OCI-LY1 (cell line): Measurements from ENCODE around the gene VWA5B1.

Source experiments
- H2AFZ ChIP-seq: fragments of 200-600 bp; sonication (generic), shearing (Covaris generic); 2 replicates; pipeline ENCODE4 v1.6.0; 2014; ENCODE audit warnings: antibody characterized with exemption, mild to moderate bottlenecking, low read length
- H3F3A ChIP-seq: fragments of 200-600 bp; sonication (generic), shearing (Covaris generic); 2 replicates; pipeline ENCODE4 v1.6.0; 2014; ENCODE audit warnings: mild to moderate bottlenecking, antibody characterized with exemption, low read length, moderate library complexity; ENCODE audit not compliant: insufficient read depth
- H3K27ac ChIP-seq: fragments of 200-600 bp; sonication (generic); 2 replicates; pipeline ENCODE4 v1.5.1; 2014; ENCODE audit warnings: low read length, mixed run types, mild to moderate bottlenecking, low read depth; ENCODE audit not compliant: poor library complexity, severe bottlenecking
- H3K27me3 ChIP-seq: fragments of 200-600 bp; sonication (generic); 2 replicates; pipeline ENCODE4 v1.6.0; 2014; ENCODE audit warnings: antibody characterized with exemption, mild to moderate bottlenecking, low read length, moderate library complexity; ENCODE audit not compliant: insufficient read depth
- H3K36me3 ChIP-seq: fragments of 200-600 bp; sonication (generic); 2 replicates; pipeline ENCODE4 v1.6.1; 2014; ENCODE audit warnings: mild to moderate bottlenecking, antibody characterized with exemption, low read length, moderate library complexity, mixed read lengths; ENCODE audit not compliant: insufficient read depth
- H3K4me1 ChIP-seq: fragments of 200-600 bp; sonication (generic); 2 replicates; pipeline ENCODE4 v1.5.1; 2014; ENCODE audit warnings: mild to moderate bottlenecking, low read length, moderate library complexity; ENCODE audit not compliant: insufficient read depth, severe bottlenecking
- H3K4me2 ChIP-seq: fragments of 200-600 bp; sonication (generic), shearing (Covaris generic); 2 replicates; pipeline ENCODE4 v1.6.1; 2014; ENCODE audit warnings: low read length
- H3K4me3 ChIP-seq: fragments of 200-600 bp; sonication (generic); 2 replicates; pipeline ENCODE4 v1.5.1; 2014; ENCODE audit warnings: low read length, low read depth, mild to moderate bottlenecking, mixed read lengths; ENCODE audit not compliant: poor library complexity, severe bottlenecking
- H3K79me2 ChIP-seq: fragments of 200-600 bp; shearing (Covaris generic); 2 replicates; pipeline ENCODE4 v1.6.1; 2016; ENCODE audit warnings: mixed run types, low read length, mixed read lengths; ENCODE audit not compliant: insufficient read depth
- H3K9ac ChIP-seq: fragments of 200-600 bp; sonication (generic), shearing (Covaris generic); 2 replicates; pipeline ENCODE4 v1.6.1; 2014; ENCODE audit warnings: mild to moderate bottlenecking, low read length, mixed read lengths
- H3K9me2 ChIP-seq: fragments of 200-600 bp; sonication (generic), shearing (Covaris generic); 2 replicates; pipeline ENCODE4 v1.6.1; 2014; ENCODE audit warnings: low read depth, mild to moderate bottlenecking, low read length, mixed read lengths
- H3K9me3 ChIP-seq: fragments of 200-600 bp; shearing (Covaris generic); 2 replicates; pipeline ENCODE4 v1.6.1; 2014; ENCODE audit warnings: low read length, mixed read lengths
- H4K20me1 ChIP-seq: fragments of 200-600 bp; sonication (generic), shearing (Covaris generic); 2 replicates; pipeline ENCODE4 v1.6.0; 2016; ENCODE audit warnings: mild to moderate bottlenecking, low read length; ENCODE audit not compliant: insufficient read depth
- CTCF ChIP-seq: fragments of 200-600 bp; sonication (generic), shearing (Covaris generic); IDR thresholded peaks from 2 replicates; pipeline ENCODE4 v1.5.1; 2017; ENCODE audit warnings: mild to moderate bottlenecking, antibody characterized with exemption, low read length, moderate library complexity, mixed read lengths
- EZH2 ChIP-seq: fragments of 200-600 bp; sonication (generic), shearing (Covaris generic); IDR thresholded peaks from 2 replicates; pipeline ENCODE4 v1.8.0; 2017; ENCODE audit warnings: borderline replicate concordance, mixed run types, mild to moderate bottlenecking, antibody characterized with exemption, low read length, moderate library complexity, mixed read lengths

VWA5B1 gene

DNA sequence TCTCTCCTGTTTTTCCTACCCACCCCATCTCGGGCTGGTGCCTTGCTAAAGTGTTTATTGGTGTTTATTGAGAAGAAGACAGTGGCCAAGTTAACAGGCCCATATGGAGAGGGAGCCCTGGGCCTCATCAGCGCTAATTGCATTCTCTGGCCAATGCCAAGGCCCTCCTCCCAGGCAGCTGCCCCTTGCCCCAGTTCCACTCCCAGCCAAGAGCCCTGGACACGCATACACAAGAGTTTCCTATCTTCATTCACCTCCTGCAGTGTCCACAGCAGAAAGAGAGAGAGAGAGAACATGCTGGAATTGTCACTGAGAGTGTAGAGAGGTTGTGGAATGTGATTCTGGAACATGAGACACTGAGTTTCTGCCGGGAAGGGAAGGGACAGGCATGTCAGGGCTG lies 25.4 kb upstream of the VWA5B1 start:
- Histone ChIP-seq H3K9me2 (no peaks in the 10 kb centered on the region), H3K36me3 (no peaks in the 10 kb centered on the region), H3K4me3 (no peak overlapping the region), H3F3A (no peaks in the 10 kb centered on the region), H3K9ac (no peak overlapping the region), H4K20me1 (no peaks in the 10 kb centered on the region), H3K79me2 (no peaks in the 10 kb centered on the region), H3K27ac (no peak overlapping the region), H3K4me2 (no peak overlapping the region), H3K4me1 (no peaks in the 10 kb centered on the region), H3K27me3 (peaks cover 4% of the 10 kb centered on the region; the same call in 1 of the 2 replicates), H3K9me3 (no peaks in the 10 kb centered on the region), H2AFZ (no peak overlapping the region)
- TF ChIP-seq CTCF (no peak), EZH2 (no peak)

DNA sequence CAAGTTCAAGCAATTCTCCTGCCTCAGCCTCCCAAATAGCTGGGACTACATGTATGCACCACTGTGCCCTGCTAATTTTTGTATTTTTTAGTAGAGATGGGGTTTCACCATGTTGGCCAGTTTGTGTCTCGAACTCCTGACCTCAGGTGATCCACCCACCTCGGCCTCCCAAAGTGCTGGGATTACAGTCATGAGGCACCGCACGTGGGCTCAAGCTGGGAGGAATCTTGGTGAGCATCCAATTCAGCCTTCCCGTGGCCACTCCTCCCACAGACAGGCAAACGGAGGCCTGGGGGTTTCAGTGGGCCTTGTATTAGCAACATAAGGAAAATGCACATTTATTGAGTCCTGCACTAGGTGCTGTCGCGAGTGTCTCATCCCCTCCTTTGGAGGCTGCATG lies 24.5 kb upstream of the VWA5B1 start:
- H3K9me2 ChIP-seq = no peaks in the 10 kb centered on the region
- no peak overlapping the region for H3K9ac ChIP-seq
- no peaks in the 10 kb centered on the region for H3F3A ChIP-seq
- no peak overlapping the region for H3K27ac ChIP-seq
- H3K4me2 ChIP-seq = no peak overlapping the region
- H2AFZ ChIP-seq = no peak overlapping the region
- no peak overlapping the region for H3K4me3 ChIP-seq
- TF ChIP-seq EZH2 (no peak), CTCF (no peak)
- no peaks in the 10 kb centered on the region for H3K36me3 ChIP-seq
- no peaks in the 10 kb centered on the region for H3K9me3 ChIP-seq
- H4K20me1 ChIP-seq = no peaks in the 10 kb centered on the region
- no peaks in the 10 kb centered on the region for H3K4me1 ChIP-seq
- peaks cover 4% of the 10 kb centered on the region for H3K27me3 ChIP-seq
- no peaks in the 10 kb centered on the region for H3K79me2 ChIP-seq

DNA sequence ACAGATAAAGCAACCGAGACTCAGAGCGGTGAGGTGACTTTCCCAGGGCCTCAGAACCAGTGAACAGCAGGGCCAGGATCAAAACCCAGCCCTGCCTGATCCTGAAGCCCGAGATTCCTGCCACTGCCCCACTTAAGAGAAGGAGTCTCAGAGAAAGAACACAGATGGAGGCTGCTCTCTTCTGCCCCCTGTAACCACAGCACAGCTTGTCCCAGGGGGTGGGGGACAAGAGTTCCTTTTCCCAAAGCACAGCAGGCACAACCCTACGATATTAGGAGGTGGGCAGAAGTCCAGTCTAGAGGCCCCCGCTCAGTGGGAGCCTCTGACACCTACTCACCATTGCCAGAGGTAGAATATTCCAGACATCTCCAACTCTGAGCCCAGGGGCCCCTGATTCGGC lies 24.0 kb upstream of the VWA5B1 start:
- Histone ChIP-seq H3K4me3 (no peak overlapping the region), H3F3A (no peaks in the 10 kb centered on the region), H3K27ac (no peak overlapping the region), H3K4me1 (no peaks in the 10 kb centered on the region), H3K9ac (no peak overlapping the region), H3K79me2 (no peaks in the 10 kb centered on the region), H3K4me2 (no peak overlapping the region), H3K27me3 (peaks cover 4% of the 10 kb centered on the region), H3K9me2 (no peaks in the 10 kb centered on the region), H4K20me1 (no peaks in the 10 kb centered on the region), H3K9me3 (no peaks in the 10 kb centered on the region), H3K36me3 (no peaks in the 10 kb centered on the region), H2AFZ (no peak overlapping the region)
- no peak for TF ChIP-seq CTCF
